OCI-LY7 (cell line): Measurements from ENCODE around the gene FAXC. TPM values are rescaled to one million over a fixed set of nuclear protein-coding genes. Genes with fewer than 3 reads are reported as not detected.

Experiments
- BruUV-seq: library from RNA; stranded (reverse); fragments of 400-500 nt; replicated peaks from 2 replicates; lab custom pipeline; 2021; lab: Mats Ljungman, UMichigan
- CTCF ChIA-PET: fragments of 300-600 bp; sonication (Branson Sonifier 250); formaldehyde crosslinking; loops from one replicate; lab custom pipeline; 2022; ENCODE audit warnings: antibody characterized with exemption; ENCODE audit not compliant: unreplicated experiment; lab: Charles Lee
- POLR2A ChIA-PET: fragments of 300-600 bp; sonication (Branson Sonifier 250); formaldehyde crosslinking; loops from one replicate; lab custom pipeline; 2022; ENCODE audit warnings: antibody characterized with exemption; lab: Charles Lee
- DNase-seq: peaks from one replicate; pipeline ENCODE4 v3.0.0-alpha.2; 2015; ENCODE audit warnings: low spot score
- H2AFZ ChIP-seq: fragments of 200-600 bp; sonication (generic), shearing (Covaris generic); 2 replicates; pipeline ENCODE4 v1.6.1; 2014; ENCODE audit warnings: mild to moderate bottlenecking, antibody characterized with exemption, low read length, moderate library complexity
- H3K27ac ChIP-seq: fragments of 200-600 bp; sonication (generic); 2 replicates; pipeline ENCODE4 v1.5.1; 2014; ENCODE audit warnings: mixed run types, low read depth, mild to moderate bottlenecking, moderate library complexity, low read length, inconsistent platforms; ENCODE audit not compliant: poor library complexity, severe bottlenecking
- H3K36me3 ChIP-seq: fragments of 200-600 bp; sonication (generic); 2 replicates; pipeline ENCODE4 v1.6.1; 2014; ENCODE audit warnings: mild to moderate bottlenecking, antibody characterized with exemption, low read length, moderate library complexity, mixed read lengths; ENCODE audit not compliant: insufficient read depth
- H3K4me1 ChIP-seq: fragments of 200-600 bp; sonication (generic); 2 replicates; pipeline ENCODE4 v1.5.1; 2014; ENCODE audit warnings: mild to moderate bottlenecking, low read length; ENCODE audit not compliant: insufficient read depth, poor library complexity, severe bottlenecking
- H3K4me2 ChIP-seq: fragments of 200-600 bp; sonication (generic); 2 replicates; pipeline ENCODE4 v1.6.1; 2014; ENCODE audit warnings: mild to moderate bottlenecking, low read length
- H3K4me3 ChIP-seq: fragments of 200-600 bp; sonication (generic); 2 replicates; pipeline ENCODE4 v1.5.1; 2014; ENCODE audit warnings: mild to moderate bottlenecking, low read depth, low read length; ENCODE audit not compliant: poor library complexity, severe bottlenecking
- H3K79me2 ChIP-seq: fragments of 200-600 bp; sonication (generic); 2 replicates; pipeline ENCODE4 v1.6.1; 2016; ENCODE audit warnings: low read depth, mild to moderate bottlenecking, low read length, moderate library complexity, mixed read lengths; ENCODE audit not compliant: insufficient read depth
- H3K9me2 ChIP-seq: fragments of 200-600 bp; sonication (generic); 2 replicates; pipeline ENCODE4 v1.6.1; 2016; ENCODE audit warnings: mild to moderate bottlenecking, low read length, mixed read lengths; ENCODE audit not compliant: insufficient read depth
- H3K9me3 ChIP-seq: fragments of 200-600 bp; sonication (generic); 2 replicates; pipeline ENCODE4 v1.6.1; 2014; ENCODE audit warnings: mild to moderate bottlenecking, mixed run types, low read length, mixed read lengths
- H4K20me1 ChIP-seq: fragments of 200-600 bp; sonication (generic); 2 replicates; pipeline ENCODE4 v1.6.1; 2014; ENCODE audit warnings: mild to moderate bottlenecking, antibody characterized with exemption, low read length, moderate library complexity, mixed read lengths; ENCODE audit not compliant: insufficient read depth
- CTCF ChIP-seq: fragments of 200-600 bp; sonication (generic); conservative IDR thresholded peaks from 2 replicates; pipeline ENCODE4 v1.5.1; 2014; ENCODE audit warnings: mild to moderate bottlenecking, antibody characterized with exemption, low read length, moderate library complexity, mixed read lengths
- EZH2phosphoT487 ChIP-seq: fragments of 200-600 bp; sonication (generic); IDR thresholded peaks from 2 replicates; pipeline ENCODE4 v1.6.1; 2018; ENCODE audit warnings: low read depth, borderline replicate concordance, mild to moderate bottlenecking, mixed run types, antibody characterized with exemption, low read length, moderate library complexity, mixed read lengths
- intact Hi-C: fragments of 100-400 bp; cut with micrococcal nuclease; formaldehyde crosslinking; loops from one replicate; pipeline ENCODE4 v1.10.0; 2022; ENCODE audit not compliant: unreplicated experiment
- total RNA-seq, 2 experiments: library from RNA; depleted of rRNA in 1 of 2; stranded (reverse); fragments of >200 nt in 1 of 2; shearing (Covaris generic) in 1 of 2; gene quantifications; 2 replicates each; pipeline ENCODE4 v1.2.3, GENCODE V29; 2014 to 2022

Gene FAXC
- total RNA-seq, 2 experiments from 2014 or later = not detected

- BruUV-seq = no TSS peak
- Histone ChIP-seq H3K4me3 (no peak overlapping the region), H3K27ac (no peak overlapping the region), H3K9me2 (no peaks in the 10 kb centered on the region), H3K4me1 (no peaks in the 10 kb centered on the region), H3K36me3 (no peaks in the 10 kb centered on the region), H4K20me1 (no peaks in the 10 kb centered on the region), H3K79me2 (no peaks in the 10 kb centered on the region), H2AFZ (no peak overlapping the region), H3K4me2 (no peak overlapping the region), H3K9me3 (no peaks in the 10 kb centered on the region)
- intact Hi-C loops = no loop called here
- ChIA-PET CTCF (no interaction called here), POLR2A (no interaction called here)
- TF ChIP-seq EZH2phosphoT487 (no peak), CTCF (no peak)
- DNase-seq = no peak
These were observed 38.9 kb downstream of the FAXC start for GRCh38 chr6:99310553-99310952.

- CTCF ChIA-PET = no interaction called here
- H3K9me3 ChIP-seq = no peaks in the 10 kb centered on the region
- H3K27ac ChIP-seq = no peak overlapping the region
- no peak overlapping the region for H3K4me2 ChIP-seq
- no TSS peak for BruUV-seq
- H3K4me3 ChIP-seq = no peak overlapping the region
- H3K4me1 ChIP-seq = no peaks in the 10 kb centered on the region
- no peak for DNase-seq
- intact Hi-C loops = no loop called here
- H2AFZ ChIP-seq = no peak overlapping the region
- TF ChIP-seq EZH2phosphoT487 = no peak
- TF ChIP-seq CTCF = no peak
- POLR2A ChIA-PET = interaction anchor here (0.6 kb wide), 1 partner anchor 64 kb away, joined by 3 read pairs; no protein-coding TSS in a partner anchor
- H3K36me3 ChIP-seq = no peaks in the 10 kb centered on the region
- H4K20me1 ChIP-seq = no peaks in the 10 kb centered on the region
- no peaks in the 10 kb centered on the region for H3K79me2 ChIP-seq
- H3K9me2 ChIP-seq = no peaks in the 10 kb centered on the region
These were observed 39.9 kb downstream of the FAXC start for GRCh38 chr6:99309557-99309956.

GRCh38 chr6:99308788-99309187, 40.7 kb downstream of the FAXC start:
- ChIA-PET CTCF (no interaction called here), POLR2A (no interaction called here)

More at GRCh38 chr6:99308788-99309187, 40.7 kb downstream of the FAXC start:
- H2AFZ ChIP-seq = no peak overlapping the region
- TF ChIP-seq CTCF (no peak), EZH2phosphoT487 (no peak)
- DNase-seq = no peak
- H3K9me3 ChIP-seq = no peaks in the 10 kb centered on the region
- no peaks in the 10 kb centered on the region for H3K36me3 ChIP-seq
- no peaks in the 10 kb centered on the region for H3K79me2 ChIP-seq
- no peaks in the 10 kb centered on the region for H4K20me1 ChIP-seq
- H3K9me2 ChIP-seq = no peaks in the 10 kb centered on the region
- no peak overlapping the region for H3K27ac ChIP-seq
- no peaks in the 10 kb centered on the region for H3K4me1 ChIP-seq
- no TSS peak for BruUV-seq
- intact Hi-C loops = no loop called here
- no peak overlapping the region for H3K4me3 ChIP-seq
- H3K4me2 ChIP-seq = no peak overlapping the region
